Measurements from ENCODE around the gene UNC50.

- TF ChIP-seq CTCF (IDR thresholded peaks at IDR 0.05) (peak; percentile 38 to 64 (median 58)), POLR2A (IDR thresholded peaks at IDR 0.05) (no peak)
Observed at GRCh38 chr2:98601532-98602132, 6.8 kb upstream of the UNC50 start.
